Measurements from ENCODE around the gene OOEP.

Gene OOEP

DNA sequence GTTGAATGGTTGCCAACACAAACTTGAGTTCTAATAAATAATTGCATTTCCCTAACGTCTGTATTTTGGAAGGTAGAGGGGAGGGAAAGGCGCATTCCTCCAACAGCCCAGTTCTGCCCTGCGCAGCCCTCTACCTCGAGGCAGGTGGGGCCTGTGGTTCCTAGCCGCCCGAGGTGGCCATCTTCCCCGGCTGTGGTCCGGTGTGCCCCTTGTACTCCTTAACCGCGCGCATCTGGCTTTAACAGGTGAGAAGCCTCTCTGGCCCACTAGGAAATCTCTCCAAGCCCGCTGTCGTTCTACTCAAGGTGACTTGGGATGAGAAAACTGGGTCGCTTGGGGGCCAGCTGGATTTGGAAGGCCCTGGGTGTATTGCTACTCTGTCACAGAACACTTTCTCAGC lies 5.6 kb downstream of the OOEP start:
- DNase-seq = no peak

DNA sequence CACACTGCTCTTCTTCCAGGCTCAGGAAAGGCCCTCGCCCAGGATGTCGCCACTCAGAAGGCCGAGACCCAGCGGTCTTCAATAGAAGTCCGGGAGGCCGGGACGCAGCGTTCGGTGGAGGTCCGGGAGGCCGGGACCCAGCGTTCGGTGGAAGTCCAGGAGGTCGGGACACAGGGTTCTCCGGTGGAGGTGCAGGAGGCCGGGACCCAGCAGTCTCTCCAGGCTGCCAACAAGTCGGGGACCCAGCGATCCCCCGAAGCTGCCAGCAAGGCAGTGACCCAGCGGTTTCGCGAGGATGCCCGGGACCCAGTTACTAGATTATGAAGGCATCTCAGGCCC lies 6.2 kb downstream of the OOEP start:
- no peak for DNase-seq

DNA sequence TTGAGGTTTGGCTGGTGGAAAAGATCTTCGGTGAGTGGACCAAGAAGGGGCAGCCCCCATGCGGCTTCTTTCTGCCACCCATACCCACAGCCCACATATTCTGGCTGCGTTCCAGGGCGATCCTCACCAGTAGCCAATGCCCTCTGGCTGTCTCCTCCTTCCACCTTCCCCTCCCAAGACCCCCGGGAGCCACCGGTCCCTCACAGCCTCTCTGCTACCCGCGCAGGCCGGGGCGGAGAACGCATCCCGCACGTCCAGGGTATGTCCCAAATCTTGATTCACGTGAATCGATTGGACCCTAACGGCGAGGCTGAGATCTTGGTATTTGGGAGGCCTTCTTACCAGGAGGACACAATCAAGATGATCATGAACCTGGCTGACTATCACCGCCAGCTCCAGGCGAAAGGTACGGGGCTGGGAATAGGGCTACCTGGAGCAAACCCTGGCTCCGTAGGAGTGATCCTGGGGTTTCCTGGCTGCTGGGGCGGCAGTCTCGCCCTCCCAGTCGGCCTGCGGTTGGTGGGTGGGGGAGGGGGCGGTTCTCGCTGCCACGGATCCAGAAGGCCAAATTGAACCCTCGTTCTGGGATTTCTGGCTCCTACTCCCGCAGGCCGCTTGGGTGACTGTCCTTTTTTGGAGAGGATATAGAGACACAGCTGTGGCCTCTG lies 6.7 kb downstream of the OOEP start:
- DNase-seq = no peak

- DNase-seq = no peak
Measured at GRCh38 chr6:73362358-73362757, 7.3 kb downstream of the OOEP start, which contains the start of gene KHDC3L. KHDC3L (plus strand) TSS chr6:73362658; CDS start chr6:73362730, 72 bp downstream.

- DNase-seq = no peak
Measured at GRCh38 chr6:73353636-73354593, 15.8 kb downstream of the OOEP start, which contains the start of gene DPPA5. DPPA5 (minus strand) TSS chr6:73354276; CDS start chr6:73354225, 51 bp downstream.

GRCh38 chr6:73349311-73349710 lies 20.4 kb downstream of the OOEP start:
- no peak for DNase-seq

GRCh38 chr6:73348550-73349204 lies 21.0 kb downstream of the OOEP start:
- DNase-seq = no peak

DNA sequence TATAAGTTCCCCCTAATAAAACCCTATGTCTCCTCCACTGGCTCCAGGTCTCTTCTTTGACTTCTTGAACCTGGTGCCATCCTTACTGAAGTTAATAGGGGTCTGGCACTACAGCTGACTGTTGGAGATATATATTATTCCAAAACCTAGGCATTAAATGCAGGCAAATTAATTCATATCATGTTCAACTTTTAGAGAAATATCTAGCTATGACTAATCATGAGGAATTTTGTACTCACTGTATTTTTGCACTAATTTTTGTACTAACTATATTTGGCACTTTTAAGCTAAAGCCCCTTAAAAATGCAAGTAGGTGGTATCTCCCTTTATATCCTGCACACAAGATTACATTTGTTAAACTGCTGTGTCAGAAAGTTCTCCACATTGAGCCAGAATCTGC lies 26.5 kb downstream of the OOEP start:
- no peak for DNase-seq

DNA sequence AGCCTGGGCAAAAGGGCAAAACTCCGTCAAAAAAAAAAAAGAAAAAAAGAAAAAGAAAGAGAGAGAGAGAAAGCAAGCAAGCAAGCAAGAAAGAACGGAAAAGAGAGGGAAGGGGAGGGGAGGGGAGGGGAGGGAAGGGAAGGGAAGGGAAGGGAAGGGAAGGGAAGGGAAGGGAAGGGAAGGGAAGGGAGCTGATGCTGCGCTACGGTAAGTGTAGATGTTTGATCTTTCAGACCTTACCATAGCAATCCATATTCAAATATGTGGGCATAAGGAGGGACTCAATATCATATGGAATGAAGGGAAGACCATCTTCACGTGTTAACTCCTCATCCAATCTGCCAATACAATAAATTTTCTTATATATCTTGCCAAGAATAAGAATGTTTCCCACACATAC lies 27.5 kb downstream of the OOEP start:
- DNase-seq = no peak

DNA sequence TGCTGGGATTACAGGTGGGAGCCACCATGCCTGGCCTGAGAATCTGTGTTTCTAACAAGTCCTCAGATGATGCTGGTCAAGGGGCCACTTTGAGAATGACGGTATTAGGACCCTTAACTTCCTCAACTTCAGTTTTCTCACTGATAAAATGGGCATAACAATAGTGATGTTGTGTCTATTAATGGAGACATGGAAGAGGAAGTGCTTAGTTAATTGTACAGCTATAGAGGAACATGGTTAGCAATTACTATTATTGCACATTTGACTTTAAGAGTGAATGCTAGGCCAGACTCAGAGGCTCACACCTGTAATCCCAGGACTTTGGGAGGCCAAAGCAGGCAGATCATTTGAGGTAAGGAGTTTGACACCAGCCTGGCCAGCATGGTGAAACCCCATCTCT lies 28.4 kb downstream of the OOEP start:
- DNase-seq = no peak

GRCh38 chr6:73340048-73340447 lies 29.6 kb downstream of the OOEP start:
- no peak for DNase-seq

GRCh38 chr6:73339340-73339739 lies 30.4 kb downstream of the OOEP start:
- no peak for DNase-seq

DNA sequence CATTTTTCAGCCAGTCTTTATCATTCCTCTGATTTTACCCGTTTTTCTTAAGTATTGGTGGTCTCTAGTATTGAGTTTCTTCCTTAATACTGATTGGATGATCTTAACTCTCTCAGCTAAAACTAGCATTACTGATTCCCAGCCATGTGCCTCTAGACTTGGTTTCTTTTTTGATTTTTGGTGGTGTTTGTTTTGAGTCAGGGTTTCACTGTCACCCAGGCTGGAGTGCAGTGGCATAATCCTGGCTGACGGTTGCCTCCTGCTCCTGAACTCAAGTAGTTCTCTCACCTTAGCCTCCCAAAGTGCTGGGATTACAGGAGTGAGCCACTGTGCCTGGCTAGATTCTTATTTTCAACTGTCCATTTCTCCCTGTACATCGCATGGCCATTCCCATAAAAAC lies 40.5 kb downstream of the OOEP start:
- DNase-seq = peak; percentile 57

DNA sequence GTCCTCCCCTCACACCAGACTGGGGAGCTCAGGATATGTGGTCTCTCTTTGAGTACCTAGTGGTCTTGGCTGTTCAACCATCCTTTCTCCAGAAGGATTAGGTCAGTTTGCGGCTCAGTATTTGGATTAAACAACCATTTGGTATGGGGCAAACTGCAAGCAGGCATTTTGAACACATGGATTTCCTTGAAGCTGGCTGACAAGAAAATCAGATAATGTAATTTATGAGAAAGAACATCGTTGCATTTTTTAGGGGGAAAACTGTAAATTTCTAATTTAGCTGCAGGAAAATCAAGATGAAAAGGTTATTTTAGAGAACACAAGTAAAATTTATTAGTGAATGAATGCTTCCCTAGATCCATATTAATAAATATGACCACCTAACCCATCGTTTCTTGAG lies 40.9 kb downstream of the OOEP start:
- no peak for DNase-seq

- DNase-seq = no peak
Measured at GRCh38 chr6:73325656-73326055, 44.0 kb downstream of the OOEP start.

- no peak for DNase-seq
Measured at GRCh38 chr6:73323323-73323722, 46.4 kb downstream of the OOEP start.

Data from activated CD4-positive, alpha-beta T cell treated with anti-CD3 and anti-CD28 coated beads, Interleukin-2, amount 50 U/mL, for 16 hours (primary cell).